Upper lobe of left lung (tissue), 4 donors: ENCODE results near the gene NR1H4.

Experiments used
- EP300 ChIP-seq, 4 donors: sonication (generic); formaldehyde crosslinking; IDR thresholded peaks; one replicate each; pipeline ENCODE4 v1.5.1; 2017; ENCODE audit warnings: antibody characterized with exemption in 4 of 4, control low read depth in 2 of 4
- TF ChIP-seq, protein P1 (sequence below), 6 experiments: fragments of 450-650 bp in 4 of 6; fragments of 200-600 bp in 2 of 6; sonication (generic) in 2 of 6; IDR thresholded peaks; one replicate each; pipeline ENCODE4 v1.5.1; 2016 to 2019; ENCODE audit warnings: antibody characterized with exemption in 6 of 6

DNA sequence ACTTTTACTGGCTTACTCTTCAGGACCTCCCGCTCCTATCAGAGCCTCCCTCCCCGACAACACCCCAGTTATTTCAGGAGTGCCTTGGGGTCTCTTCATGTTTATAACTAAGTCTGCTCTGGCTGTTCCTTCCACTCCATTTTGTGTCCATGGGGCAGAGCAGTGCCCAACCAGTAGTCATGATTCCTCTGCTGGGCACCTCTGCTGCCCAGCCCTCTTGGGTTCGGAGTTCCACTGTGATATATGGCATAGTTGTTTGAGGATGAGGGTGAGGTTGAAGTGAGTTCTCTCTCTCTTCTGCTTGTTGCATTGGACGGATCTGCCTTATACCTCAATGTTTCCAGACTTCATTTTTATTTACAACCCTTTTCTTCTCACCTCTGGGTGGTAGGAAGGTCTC lies 17.4 kb downstream of the NR1H4 start:
- TF ChIP-seq, protein P1, sequence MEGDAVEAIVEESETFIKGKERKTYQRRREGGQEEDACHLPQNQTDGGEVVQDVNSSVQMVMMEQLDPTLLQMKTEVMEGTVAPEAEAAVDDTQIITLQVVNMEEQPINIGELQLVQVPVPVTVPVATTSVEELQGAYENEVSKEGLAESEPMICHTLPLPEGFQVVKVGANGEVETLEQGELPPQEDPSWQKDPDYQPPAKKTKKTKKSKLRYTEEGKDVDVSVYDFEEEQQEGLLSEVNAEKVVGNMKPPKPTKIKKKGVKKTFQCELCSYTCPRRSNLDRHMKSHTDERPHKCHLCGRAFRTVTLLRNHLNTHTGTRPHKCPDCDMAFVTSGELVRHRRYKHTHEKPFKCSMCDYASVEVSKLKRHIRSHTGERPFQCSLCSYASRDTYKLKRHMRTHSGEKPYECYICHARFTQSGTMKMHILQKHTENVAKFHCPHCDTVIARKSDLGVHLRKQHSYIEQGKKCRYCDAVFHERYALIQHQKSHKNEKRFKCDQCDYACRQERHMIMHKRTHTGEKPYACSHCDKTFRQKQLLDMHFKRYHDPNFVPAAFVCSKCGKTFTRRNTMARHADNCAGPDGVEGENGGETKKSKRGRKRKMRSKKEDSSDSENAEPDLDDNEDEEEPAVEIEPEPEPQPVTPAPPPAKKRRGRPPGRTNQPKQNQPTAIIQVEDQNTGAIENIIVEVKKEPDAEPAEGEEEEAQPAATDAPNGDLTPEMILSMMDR (IDR thresholded peaks at IDR 0.05), result no peak
- no peak for TF ChIP-seq EP300 (IDR thresholded peaks at IDR 0.05)
